ENCODE measurements around the gene IFITM10.

GRCh38 chr11:1785749-1786413 lies 35.5 kb upstream of the IFITM10 start:
- TF ChIP-seq, protein P1, sequence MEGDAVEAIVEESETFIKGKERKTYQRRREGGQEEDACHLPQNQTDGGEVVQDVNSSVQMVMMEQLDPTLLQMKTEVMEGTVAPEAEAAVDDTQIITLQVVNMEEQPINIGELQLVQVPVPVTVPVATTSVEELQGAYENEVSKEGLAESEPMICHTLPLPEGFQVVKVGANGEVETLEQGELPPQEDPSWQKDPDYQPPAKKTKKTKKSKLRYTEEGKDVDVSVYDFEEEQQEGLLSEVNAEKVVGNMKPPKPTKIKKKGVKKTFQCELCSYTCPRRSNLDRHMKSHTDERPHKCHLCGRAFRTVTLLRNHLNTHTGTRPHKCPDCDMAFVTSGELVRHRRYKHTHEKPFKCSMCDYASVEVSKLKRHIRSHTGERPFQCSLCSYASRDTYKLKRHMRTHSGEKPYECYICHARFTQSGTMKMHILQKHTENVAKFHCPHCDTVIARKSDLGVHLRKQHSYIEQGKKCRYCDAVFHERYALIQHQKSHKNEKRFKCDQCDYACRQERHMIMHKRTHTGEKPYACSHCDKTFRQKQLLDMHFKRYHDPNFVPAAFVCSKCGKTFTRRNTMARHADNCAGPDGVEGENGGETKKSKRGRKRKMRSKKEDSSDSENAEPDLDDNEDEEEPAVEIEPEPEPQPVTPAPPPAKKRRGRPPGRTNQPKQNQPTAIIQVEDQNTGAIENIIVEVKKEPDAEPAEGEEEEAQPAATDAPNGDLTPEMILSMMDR (conservative IDR thresholded peaks at IDR 0.05 in 1 of 2, IDR thresholded peaks at IDR 0.05 in 1 of 2; ENCODE audit: low read depth in 1 of 2, low read length in 2 of 2) = no peak
- TF ChIP-seq EZH2 (IDR thresholded peaks at IDR 0.05; ENCODE audit: low read length, missing control alignments) = no peak

Measured in fibroblast of lung (primary cell).